Measurements from ENCODE around the gene AGBL4. TPM values are rescaled to one million over a fixed set of nuclear protein-coding genes. Genes with fewer than 3 reads are reported as not detected.

The AGBL4 gene
- total RNA-seq, 1 donor from 2014 or later = not detected

DNA sequence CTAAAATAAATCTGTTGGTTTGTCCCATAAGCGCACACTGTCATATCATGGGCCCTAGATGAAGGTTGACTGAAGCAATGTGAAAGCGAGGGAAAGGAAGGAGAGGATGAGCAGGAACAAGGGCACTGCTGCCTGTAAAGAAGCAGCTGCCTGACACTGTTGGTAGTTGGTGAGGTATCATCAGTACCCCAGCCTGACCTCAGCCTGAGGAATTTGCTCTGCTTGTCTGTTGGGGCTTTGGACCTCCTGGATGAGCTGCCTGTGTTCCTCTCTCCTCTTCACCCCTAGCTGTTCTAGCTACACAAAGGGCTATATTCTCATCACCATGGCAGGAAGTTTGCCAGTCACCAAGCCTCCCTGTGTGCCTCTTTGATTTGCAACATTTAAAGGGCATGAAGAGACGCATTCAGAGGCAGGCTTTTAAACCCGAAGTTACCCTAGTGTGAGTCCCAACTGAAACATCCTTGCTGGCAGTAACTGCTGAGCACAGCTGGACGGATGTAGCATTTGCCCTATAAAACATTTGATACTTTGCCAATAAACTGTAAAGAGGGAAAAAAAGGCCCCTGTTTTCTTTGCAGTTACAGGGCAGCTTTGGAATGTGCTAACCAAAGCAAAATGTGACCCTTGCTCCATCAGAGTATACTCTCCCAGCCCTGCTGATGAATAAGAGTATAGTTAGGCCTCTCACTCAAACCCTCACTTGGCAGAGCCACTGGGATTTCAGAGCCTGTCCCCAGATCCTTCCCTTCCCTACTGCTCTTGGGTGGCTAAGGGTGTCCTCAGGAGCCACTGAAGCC is 1529.6 kb downstream of the AGBL4 start:
- Mint-ChIP-seq H3K27me3 (ENCODE audit: insufficient read depth) (peaks cover 2% of the 10 kb centered on the region), H3K36me3 (ENCODE audit: low read depth) (no peaks in the 10 kb centered on the region), H3K4me3 (no peak overlapping the region), H3K27ac (no peak overlapping the region), H3K4me1 (ENCODE audit: low read depth) (peaks cover 6% of the 10 kb centered on the region), H3K9me3 (no peaks in the 10 kb centered on the region)
- DNase-seq (ENCODE audit: low spot score) = no peak
- intact Hi-C loops (cut with micrococcal nuclease) = no loop called here

DNA sequence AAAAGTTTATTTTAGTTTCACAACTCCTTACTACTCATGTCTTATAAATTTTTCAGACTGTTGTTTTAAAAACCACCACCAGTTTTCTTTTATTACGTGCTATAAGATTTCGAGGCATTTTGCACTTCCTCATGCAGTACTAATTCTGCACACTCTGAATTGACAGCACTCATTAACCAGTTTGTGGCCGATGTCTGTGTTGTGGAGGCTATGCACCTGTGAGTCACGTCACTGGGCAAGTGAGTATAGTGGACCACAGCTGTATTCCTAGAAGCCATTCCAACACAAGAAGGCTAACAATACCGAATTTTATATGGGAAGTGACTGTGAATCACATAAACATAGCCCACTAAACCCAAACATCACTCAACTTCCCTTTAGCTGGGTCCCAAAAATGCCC is 1530.7 kb downstream of the AGBL4 start:
- intact Hi-C loops (cut with micrococcal nuclease) = no loop called here
- no peak for DNase-seq (ENCODE audit: low spot score)
- Mint-ChIP-seq H3K27me3 (ENCODE audit: insufficient read depth) (peaks cover 2% of the 10 kb centered on the region), H3K36me3 (ENCODE audit: low read depth) (no peaks in the 10 kb centered on the region), H3K27ac (no peak overlapping the region), H3K4me3 (no peak overlapping the region), H3K9me3 (no peaks in the 10 kb centered on the region), H3K4me1 (ENCODE audit: low read depth) (no peaks in the 10 kb centered on the region)

DNA sequence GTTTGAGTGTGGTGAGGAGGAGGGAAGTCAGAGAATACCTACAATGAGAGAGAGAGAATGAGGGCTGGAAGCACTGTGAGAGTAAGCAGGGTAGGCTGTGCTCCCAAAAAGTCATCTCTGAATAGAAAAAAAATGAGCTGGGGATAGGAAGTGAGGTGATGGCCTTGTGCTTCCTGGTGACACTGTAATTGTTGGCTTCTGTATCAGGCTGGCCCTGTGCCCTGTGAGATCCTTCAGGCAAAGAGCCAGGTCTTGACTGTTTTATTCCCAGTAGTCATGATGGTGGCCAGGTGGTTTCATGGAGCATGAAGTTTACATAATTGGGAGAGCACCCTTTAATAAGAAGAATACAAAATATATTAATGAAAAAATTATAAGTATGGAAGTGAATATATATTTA is 1531.4 kb downstream of the AGBL4 start:
- DNase-seq (ENCODE audit: low spot score) = no peak
- Mint-ChIP-seq H3K9me3 (no peaks in the 10 kb centered on the region), H3K27me3 (ENCODE audit: insufficient read depth) (peaks cover 2% of the 10 kb centered on the region), H3K4me1 (ENCODE audit: low read depth) (no peaks in the 10 kb centered on the region), H3K27ac (no peak overlapping the region), H3K4me3 (no peak overlapping the region), H3K36me3 (ENCODE audit: low read depth) (no peaks in the 10 kb centered on the region)
- intact Hi-C loops (cut with micrococcal nuclease) = no loop called here

DNA sequence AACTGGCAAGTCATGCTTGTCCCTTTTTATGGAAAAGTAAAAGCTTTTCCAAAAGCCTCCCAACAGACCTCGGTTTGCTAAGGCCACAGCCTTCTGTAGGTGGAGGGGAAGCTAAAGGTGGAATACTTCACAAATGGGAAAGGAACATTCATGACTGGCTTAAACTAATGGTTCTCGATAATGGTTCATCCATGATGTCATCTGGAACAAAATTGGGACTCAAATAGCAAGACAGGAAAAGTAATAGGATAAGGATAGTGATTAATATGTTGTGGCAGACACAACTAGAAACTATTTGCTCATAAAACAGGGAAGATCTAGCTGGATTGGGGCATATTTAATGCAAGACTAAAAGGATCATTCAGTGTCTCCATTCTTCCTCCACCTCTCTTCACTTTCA is 1535.0 kb downstream of the AGBL4 start:
- DNase-seq (ENCODE audit: low spot score) = no peak
- Mint-ChIP-seq H3K4me1 (ENCODE audit: low read depth) (no peaks in the 10 kb centered on the region), H3K4me3 (no peak overlapping the region), H3K9me3 (no peaks in the 10 kb centered on the region), H3K27ac (no peak overlapping the region), H3K27me3 (ENCODE audit: insufficient read depth) (peaks cover under 1% of the 10 kb centered on the region), H3K36me3 (ENCODE audit: low read depth) (no peaks in the 10 kb centered on the region)
- intact Hi-C loops (cut with micrococcal nuclease) = no loop called here

Other genes with a start within 250 kb of the AGBL4 start
- gene ELAVL4, start 85.0 kb upstream of the AGBL4 start, total RNA-seq = not detected in 2 replicates

Data from activated T-helper 1 cell treated with anti-CD3 and anti-CD28 coated beads, Interleukin-12 subunit alpha, Interleukin-12 subunit beta, Interleukin-2, Interleukin-4 antibody, amounts not matched to agents 30 ng/mL and 10 ng/mL and 1 ng/mL, durations not matched to agents 14 hours and 24 hours and 36 hours (primary cell).